Smooth muscle cell (in vitro differentiated cells): Measurements from ENCODE around the gene LRRC47. TPM values are rescaled to one million over a fixed set of nuclear protein-coding genes. Genes with fewer than 3 reads are reported as not detected.

Source experiments
- DNase-seq: peaks from one replicate; lab custom pipeline; 2025; ENCODE audit not compliant: unreplicated experiment; lab: John Stamatoyannopoulos, UW
- H2AFZ ChIP-seq: fragments of 200-600 bp; sonication (generic); 2 replicates; pipeline ENCODE4 v1.6.0; 2016; ENCODE audit warnings: antibody characterized with exemption, low read depth, mild to moderate bottlenecking
- H3F3A ChIP-seq: fragments of 200-600 bp; sonication (generic); 2 replicates; pipeline ENCODE4 v1.6.0; 2017; ENCODE audit warnings: antibody characterized with exemption, low read depth
- H3K27ac ChIP-seq: fragments of 200-600 bp; sonication (generic); 2 replicates; pipeline ENCODE4 v1.5.1; 2016; ENCODE audit warnings: low read depth, mild to moderate bottlenecking
- H3K27me3 ChIP-seq: fragments of 200-600 bp; sonication (generic); 2 replicates; pipeline ENCODE4 v1.6.1; 2016; ENCODE audit warnings: low read depth, mild to moderate bottlenecking
- H3K36me3 ChIP-seq: fragments of 200-600 bp; sonication (generic); 2 replicates; pipeline ENCODE4 v1.5.1; 2016; ENCODE audit warnings: low read depth
- H3K4me1 ChIP-seq: fragments of 200-600 bp; sonication (generic); 2 replicates; pipeline ENCODE4 v1.5.1; 2016; ENCODE audit warnings: low read depth
- H3K4me2 ChIP-seq: fragments of 200-600 bp; sonication (generic); 2 replicates; pipeline ENCODE4 v1.6.0; 2016; ENCODE audit warnings: mild to moderate bottlenecking
- H3K4me3 ChIP-seq: fragments of 200-600 bp; sonication (generic); 2 replicates; pipeline ENCODE4 v1.5.1; 2016; ENCODE audit warnings: mild to moderate bottlenecking
- H3K79me2 ChIP-seq: fragments of 200-600 bp; sonication (generic); 2 replicates; pipeline ENCODE4 v1.6.0; 2016; ENCODE audit warnings: low read depth, mild to moderate bottlenecking
- H3K9ac ChIP-seq: fragments of 200-600 bp; sonication (generic); 2 replicates; pipeline ENCODE4 v1.6.0; 2016; ENCODE audit warnings: low read depth
- H3K9me3 ChIP-seq: fragments of 200-600 bp; sonication (generic); replicated peaks from 2 replicates; pipeline ENCODE4 v1.5.1; 2016; ENCODE audit warnings: low read depth
- H4K20me1 ChIP-seq: fragments of 200-600 bp; sonication (generic); 2 replicates; pipeline ENCODE4 v1.6.0; 2016; ENCODE audit warnings: low read depth
- WGBS: methylation state at CpG from one replicate; pipeline ENCODE4 v1.1.7; 2016; ENCODE audit warnings: low lambda C conversion rate; 5-methylcytosine and 5-hydroxymethylcytosine counted together
- polyA plus RNA-seq: library from polyadenylated mRNA; unstranded; fragments of >200 nt; fragmentation: Nextera tagmentation; extraction: Ambion mirVana; gene quantifications from 2 replicates; pipeline ENCODE4 v1.2.1, GENCODE V29; 2016
- total RNA-seq: library from RNA; depleted of rRNA; stranded (reverse); fragments of >200 nt; gene quantifications from 2 replicates; pipeline ENCODE4 v1.2.3, GENCODE V29; 2014
- TF ChIP-seq, protein P1 (sequence below): fragments of 200-600 bp; sonication (generic); IDR thresholded peaks from 2 replicates; pipeline ENCODE4 v1.5.1; 2017; ENCODE audit warnings: borderline replicate concordance, mild to moderate bottlenecking, antibody characterized with exemption; ENCODE audit not compliant: insufficient read depth, poor library complexity, severe bottlenecking

The LRRC47 gene
- total and polyA plus RNA-seq, 2 experiments from 2014 or later = 24.9 to 38.0 TPM

DNA sequence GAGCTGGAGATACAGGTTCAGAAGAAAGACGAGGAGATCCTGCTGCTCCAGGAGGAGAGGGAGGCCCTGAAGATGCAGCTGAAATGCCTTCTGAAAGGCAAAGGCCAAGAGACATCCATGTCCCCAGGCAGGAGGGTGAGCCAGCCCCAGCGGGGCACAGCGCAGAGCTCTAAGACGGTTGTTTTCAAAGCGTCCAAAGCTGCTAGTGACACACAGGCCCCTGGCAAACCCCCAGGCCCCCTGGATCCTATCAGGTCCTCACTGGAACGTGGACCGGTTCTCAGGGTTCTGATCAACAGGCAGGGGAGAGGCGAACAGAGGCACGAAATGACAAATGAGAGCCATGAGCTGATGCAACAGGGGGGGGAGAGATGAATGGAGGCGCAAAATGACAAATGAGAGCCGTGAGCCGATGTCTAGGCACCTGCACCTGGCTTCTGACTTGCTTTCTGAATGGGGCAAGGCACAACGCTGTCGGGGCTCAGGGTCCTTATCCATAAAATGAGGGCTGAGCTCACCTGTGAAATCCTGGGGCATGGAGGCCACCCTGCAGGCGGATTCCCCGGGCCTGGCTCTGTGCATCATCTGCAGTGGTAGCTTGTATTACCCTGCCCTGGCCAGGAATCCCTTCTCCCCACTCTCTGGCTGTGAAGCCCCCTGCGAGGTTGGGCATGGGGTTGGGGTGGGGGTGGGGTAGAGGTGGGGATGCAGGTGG, 34.8 kb downstream of the LRRC47 start:
- H3K27ac ChIP-seq = no peak overlapping the region
- H4K20me1 ChIP-seq = no peaks in the 10 kb centered on the region
- H3K9me3 ChIP-seq = no peaks in the 10 kb centered on the region
- 90% methylated on average over 17 of the region's 17 CpGs for WGBS
- H2AFZ ChIP-seq = no peak overlapping the region
- no peak overlapping the region for H3K4me2 ChIP-seq
- H3F3A ChIP-seq = no peaks in the 10 kb centered on the region
- DNase-seq = no peak
- no peaks in the 10 kb centered on the region for H3K27me3 ChIP-seq
- H3K4me1 ChIP-seq = no peaks in the 10 kb centered on the region
- TF ChIP-seq, protein P1, sequence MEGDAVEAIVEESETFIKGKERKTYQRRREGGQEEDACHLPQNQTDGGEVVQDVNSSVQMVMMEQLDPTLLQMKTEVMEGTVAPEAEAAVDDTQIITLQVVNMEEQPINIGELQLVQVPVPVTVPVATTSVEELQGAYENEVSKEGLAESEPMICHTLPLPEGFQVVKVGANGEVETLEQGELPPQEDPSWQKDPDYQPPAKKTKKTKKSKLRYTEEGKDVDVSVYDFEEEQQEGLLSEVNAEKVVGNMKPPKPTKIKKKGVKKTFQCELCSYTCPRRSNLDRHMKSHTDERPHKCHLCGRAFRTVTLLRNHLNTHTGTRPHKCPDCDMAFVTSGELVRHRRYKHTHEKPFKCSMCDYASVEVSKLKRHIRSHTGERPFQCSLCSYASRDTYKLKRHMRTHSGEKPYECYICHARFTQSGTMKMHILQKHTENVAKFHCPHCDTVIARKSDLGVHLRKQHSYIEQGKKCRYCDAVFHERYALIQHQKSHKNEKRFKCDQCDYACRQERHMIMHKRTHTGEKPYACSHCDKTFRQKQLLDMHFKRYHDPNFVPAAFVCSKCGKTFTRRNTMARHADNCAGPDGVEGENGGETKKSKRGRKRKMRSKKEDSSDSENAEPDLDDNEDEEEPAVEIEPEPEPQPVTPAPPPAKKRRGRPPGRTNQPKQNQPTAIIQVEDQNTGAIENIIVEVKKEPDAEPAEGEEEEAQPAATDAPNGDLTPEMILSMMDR = no peak
- H3K79me2 ChIP-seq = no peaks in the 10 kb centered on the region
- H3K4me3 ChIP-seq = no peak overlapping the region
- H3K9ac ChIP-seq = no peak overlapping the region
- no peaks in the 10 kb centered on the region for H3K36me3 ChIP-seq

DNA sequence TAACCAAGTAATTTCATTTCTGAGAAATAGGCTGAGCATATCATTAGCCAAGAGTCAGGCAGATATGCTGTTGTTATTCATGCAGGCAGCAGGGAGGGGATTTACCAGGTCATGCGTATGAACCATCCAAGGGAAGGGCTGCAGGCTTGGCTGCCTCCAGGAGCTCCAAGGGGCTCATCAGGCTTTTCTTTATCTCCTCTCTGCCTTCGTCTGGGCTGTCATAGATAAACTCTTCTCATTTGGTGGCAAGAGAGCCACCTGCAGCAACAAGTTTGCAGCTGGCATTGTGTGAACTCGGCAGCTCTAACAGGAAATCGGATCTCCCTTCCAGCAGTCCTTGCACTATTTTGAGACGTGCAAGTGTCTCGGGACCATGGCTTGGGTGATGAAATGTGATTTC, 36.5 kb downstream of the LRRC47 start:
- Histone ChIP-seq H3K9ac (no peak overlapping the region), H3K4me1 (no peaks in the 10 kb centered on the region), H3F3A (no peaks in the 10 kb centered on the region), H3K4me3 (no peak overlapping the region), H3K36me3 (no peaks in the 10 kb centered on the region), H4K20me1 (no peaks in the 10 kb centered on the region), H3K27ac (no peak overlapping the region), H3K27me3 (no peaks in the 10 kb centered on the region), H3K4me2 (no peak overlapping the region), H3K9me3 (no peaks in the 10 kb centered on the region), H3K79me2 (no peaks in the 10 kb centered on the region), H2AFZ (no peak overlapping the region)
- WGBS = 77% methylated on average over 6 of the region's 6 CpGs
- no peak for DNase-seq
- TF ChIP-seq, protein P1 = no peak

DNA sequence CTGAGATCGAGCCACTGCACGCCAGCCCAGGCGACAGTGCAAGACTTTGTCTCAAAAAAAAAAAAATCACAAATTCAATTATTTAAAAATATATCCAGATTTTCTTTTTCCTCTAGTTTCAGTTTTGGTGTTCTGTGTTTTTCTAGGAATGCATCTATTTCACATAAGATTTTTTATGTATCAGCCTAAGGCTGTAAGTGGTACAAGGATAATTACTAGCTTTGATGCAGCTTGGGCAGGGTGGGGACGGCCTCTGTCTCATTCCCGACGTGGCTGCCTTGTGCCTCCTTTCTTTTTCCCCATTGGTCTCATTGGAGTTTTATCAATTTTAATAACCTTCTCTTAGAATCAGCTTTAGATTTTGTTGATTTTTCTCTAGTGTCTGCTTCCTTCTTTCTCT, 37.1 kb downstream of the LRRC47 start:
- Histone ChIP-seq H3K9ac (no peak overlapping the region), H3K4me3 (no peak overlapping the region), H3K4me1 (no peaks in the 10 kb centered on the region), H3K27me3 (no peaks in the 10 kb centered on the region), H3K27ac (no peak overlapping the region), H3F3A (no peaks in the 10 kb centered on the region), H3K9me3 (no peaks in the 10 kb centered on the region), H3K4me2 (no peak overlapping the region), H2AFZ (no peak overlapping the region), H3K79me2 (no peaks in the 10 kb centered on the region), H3K36me3 (no peaks in the 10 kb centered on the region), H4K20me1 (no peaks in the 10 kb centered on the region)
- no peak for DNase-seq
- TF ChIP-seq, protein P1 = no peak
- 80% methylated on average over 6 of the region's 6 CpGs for WGBS

DNA sequence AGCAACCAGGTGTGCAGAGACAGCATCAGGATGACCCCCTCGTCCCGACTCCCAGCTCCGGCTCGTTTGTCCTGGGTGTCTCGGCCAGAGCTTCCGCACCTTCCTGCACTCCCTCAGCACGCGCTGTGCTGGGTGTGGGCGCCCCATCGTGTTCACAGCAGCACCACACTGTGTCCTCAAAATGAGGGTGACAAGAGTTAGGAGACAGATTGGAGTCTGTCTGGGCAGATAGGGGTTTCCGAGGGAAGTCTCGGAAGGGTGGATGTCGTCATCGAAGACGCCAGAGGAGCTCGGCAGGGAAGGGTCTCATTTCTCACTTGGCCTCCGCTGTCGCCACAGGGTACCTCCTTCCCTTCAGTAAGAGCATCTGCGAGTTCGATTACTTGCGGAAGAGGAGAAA, 39.9 kb downstream of the LRRC47 start:
- H3K4me1 ChIP-seq = no peaks in the 10 kb centered on the region

More for the DNA sequence above, 39.9 kb downstream of the LRRC47 start:
- 84% methylated on average over 21 of the region's 21 CpGs for WGBS
- Histone ChIP-seq H3K79me2 (no peaks in the 10 kb centered on the region), H3K36me3 (no peaks in the 10 kb centered on the region), H3K27me3 (no peaks in the 10 kb centered on the region), H4K20me1 (no peaks in the 10 kb centered on the region), H3K4me3 (no peak overlapping the region), H3K9ac (no peak overlapping the region), H3K27ac (no peak overlapping the region), H3K4me2 (no peak overlapping the region), H3K9me3 (no peaks in the 10 kb centered on the region), H2AFZ (no peak overlapping the region), H3F3A (no peaks in the 10 kb centered on the region)
- TF ChIP-seq, protein P1 = no peak
- DNase-seq = no peak
